RWPE2 (cell line): ENCODE data around the gene PGAP1.

Experiments used
- ATAC-seq: fragments of 200-7000 bp; cut with Tn5 transposase; 3 replicates; pipeline ENCODE4 v1.9.1; 2021; ENCODE audit warnings: low read depth
- DNase-seq: peaks from one replicate; pipeline ENCODE4 v3.0.0-alpha.2; 2020; ENCODE audit warnings: low spot score
- H3K27ac ChIP-seq: fragments of 450-650 bp; 2 replicates; pipeline ENCODE4 v1.5.1; 2017; ENCODE audit warnings: mild to moderate bottlenecking; ENCODE audit not compliant: poor library complexity, severe bottlenecking
- H3K27me3 ChIP-seq: fragments of 250-450 bp; sonication (Bioruptor Pico); 2 replicates; pipeline ENCODE4 v1.5.1; 2021; ENCODE audit warnings: mild to moderate bottlenecking, moderate library complexity; ENCODE audit not compliant: insufficient read depth, poor library complexity, severe bottlenecking
- H3K36me3 ChIP-seq: fragments of 250-450 bp; sonication (Bioruptor Pico); 2 replicates; pipeline ENCODE4 v1.5.1; 2020; ENCODE audit warnings: low read depth, mild to moderate bottlenecking, moderate library complexity
- H3K4me1 ChIP-seq: fragments of 250-450 bp; sonication (Bioruptor Pico); 2 replicates; pipeline ENCODE4 v1.5.1; 2021; ENCODE audit warnings: mild to moderate bottlenecking, moderate library complexity; ENCODE audit not compliant: insufficient read depth, poor library complexity, severe bottlenecking
- H3K4me3 ChIP-seq: fragments of 250-450 bp; sonication (Bioruptor Pico); 2 replicates; pipeline ENCODE4 v1.5.1; 2021; ENCODE audit warnings: mild to moderate bottlenecking, moderate library complexity; ENCODE audit not compliant: severe bottlenecking
- H3K9me3 ChIP-seq: fragments of 250-450 bp; sonication (Bioruptor Pico); 2 replicates; pipeline ENCODE4 v1.5.1; 2021; ENCODE audit warnings: mild to moderate bottlenecking, moderate library complexity; ENCODE audit not compliant: severe bottlenecking
- TF ChIP-seq, protein P1 (sequence below): fragments of 450-650 bp; IDR thresholded peaks from one replicate; pipeline ENCODE4 v1.5.1; 2017; ENCODE audit warnings: mild to moderate bottlenecking, moderate library complexity; ENCODE audit not compliant: poor library complexity, severe bottlenecking

Gene PGAP1

DNA sequence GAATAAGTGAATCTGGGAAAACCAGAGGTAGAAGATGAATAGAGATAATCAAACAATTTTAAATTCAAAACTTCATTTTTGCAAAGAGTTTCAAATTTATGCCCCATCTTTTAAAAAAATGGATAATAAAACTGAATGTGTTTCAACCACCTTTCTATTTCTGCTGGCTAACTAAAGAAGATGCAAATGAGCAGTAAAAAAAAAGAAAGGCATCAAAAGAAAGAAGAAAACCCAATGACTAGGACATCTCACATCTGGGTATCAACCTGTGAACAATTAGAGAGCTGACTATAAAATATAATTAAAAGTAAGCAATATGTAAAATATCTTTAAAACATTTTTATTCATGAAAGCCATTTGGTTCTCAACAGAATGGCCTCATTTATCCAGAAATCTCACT, 2.5 kb downstream of the PGAP1 start:
- Histone ChIP-seq H3K4me1 (peaks cover 26% of the 10 kb centered on the region), H3K27me3 (no peaks in the 10 kb centered on the region), H3K36me3 (peaks cover 16% of the 10 kb centered on the region), H3K9me3 (no peaks in the 10 kb centered on the region), H3K27ac (no peak overlapping the region), H3K4me3 (peak overlapping the region; percentile 56)
- ATAC-seq (no peak), DNase-seq (no peak)
- TF ChIP-seq, protein P1, sequence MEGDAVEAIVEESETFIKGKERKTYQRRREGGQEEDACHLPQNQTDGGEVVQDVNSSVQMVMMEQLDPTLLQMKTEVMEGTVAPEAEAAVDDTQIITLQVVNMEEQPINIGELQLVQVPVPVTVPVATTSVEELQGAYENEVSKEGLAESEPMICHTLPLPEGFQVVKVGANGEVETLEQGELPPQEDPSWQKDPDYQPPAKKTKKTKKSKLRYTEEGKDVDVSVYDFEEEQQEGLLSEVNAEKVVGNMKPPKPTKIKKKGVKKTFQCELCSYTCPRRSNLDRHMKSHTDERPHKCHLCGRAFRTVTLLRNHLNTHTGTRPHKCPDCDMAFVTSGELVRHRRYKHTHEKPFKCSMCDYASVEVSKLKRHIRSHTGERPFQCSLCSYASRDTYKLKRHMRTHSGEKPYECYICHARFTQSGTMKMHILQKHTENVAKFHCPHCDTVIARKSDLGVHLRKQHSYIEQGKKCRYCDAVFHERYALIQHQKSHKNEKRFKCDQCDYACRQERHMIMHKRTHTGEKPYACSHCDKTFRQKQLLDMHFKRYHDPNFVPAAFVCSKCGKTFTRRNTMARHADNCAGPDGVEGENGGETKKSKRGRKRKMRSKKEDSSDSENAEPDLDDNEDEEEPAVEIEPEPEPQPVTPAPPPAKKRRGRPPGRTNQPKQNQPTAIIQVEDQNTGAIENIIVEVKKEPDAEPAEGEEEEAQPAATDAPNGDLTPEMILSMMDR, result no peak

GRCh38 chr2:196918927-196919326, 7.6 kb downstream of the PGAP1 start:
- Histone ChIP-seq H3K4me3 (no peak overlapping the region), H3K36me3 (peaks cover 53% of the 10 kb centered on the region), H3K27me3 (no peaks in the 10 kb centered on the region), H3K4me1 (peaks cover 9% of the 10 kb centered on the region), H3K9me3 (no peaks in the 10 kb centered on the region), H3K27ac (no peak overlapping the region)
- TF ChIP-seq, protein P1, result no peak
- ATAC-seq (no peak), DNase-seq (no peak)

DNA sequence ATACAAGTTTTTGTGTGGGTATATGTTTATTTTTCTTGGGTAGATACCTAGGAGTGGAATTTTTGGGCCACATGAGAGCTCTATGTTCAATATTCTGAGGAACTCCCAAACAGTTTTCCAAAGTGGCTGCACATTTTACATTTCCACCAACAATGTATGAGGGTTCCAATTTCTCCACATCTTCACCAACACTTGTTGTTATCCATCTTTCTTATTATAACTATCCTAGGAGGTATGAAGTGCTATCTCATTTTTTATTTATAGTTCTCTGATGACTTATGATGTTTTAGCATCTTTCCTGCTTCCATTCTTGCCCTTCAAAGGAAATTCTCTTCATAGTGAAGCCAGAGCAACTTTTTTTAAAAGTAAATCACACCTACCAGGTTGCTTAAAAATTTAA, 8.7 kb downstream of the PGAP1 start:
- Histone ChIP-seq H3K4me3 (no peak overlapping the region), H3K9me3 (no peaks in the 10 kb centered on the region), H3K27me3 (no peaks in the 10 kb centered on the region), H3K4me1 (peaks cover 5% of the 10 kb centered on the region), H3K36me3 (peaks cover 63% of the 10 kb centered on the region), H3K27ac (no peak overlapping the region)
- TF ChIP-seq, protein P1, result no peak
- DNase-seq, result no peak
- no peak for ATAC-seq

DNA sequence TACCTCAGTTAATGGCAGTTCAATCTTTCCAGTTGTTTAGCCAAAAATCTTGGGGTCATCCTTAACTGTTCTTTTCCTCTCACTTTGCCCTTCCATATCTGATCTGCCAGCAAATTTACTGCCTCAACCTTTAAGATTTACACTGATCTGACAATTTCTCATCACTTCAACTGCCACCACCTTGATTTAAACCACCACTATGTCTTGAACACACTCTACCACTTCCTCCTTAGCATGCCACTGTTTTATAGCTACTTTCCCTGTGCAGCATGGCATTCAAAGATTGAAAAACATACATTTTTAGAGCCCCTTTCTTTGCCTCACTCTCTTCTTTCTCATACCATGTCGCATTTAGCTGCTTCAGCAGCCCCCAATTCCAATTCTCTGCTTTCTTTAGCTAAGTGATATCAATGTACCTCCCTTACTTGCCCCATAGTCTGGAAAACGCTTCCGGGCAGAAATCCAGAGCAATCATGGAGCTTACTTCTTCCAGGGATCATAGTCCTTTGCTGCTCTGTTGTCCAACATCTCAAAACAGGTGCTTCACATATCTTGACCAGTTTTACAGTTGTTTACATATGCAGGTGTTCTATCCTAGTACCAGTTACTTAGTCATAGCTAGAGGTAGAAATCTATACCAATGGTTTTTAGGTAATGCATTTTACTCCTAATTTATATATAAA, 10.9 kb downstream of the PGAP1 start:
- no peak overlapping the region for H3K27ac ChIP-seq
- H3K27me3 ChIP-seq, result no peaks in the 10 kb centered on the region
- DNase-seq (no peak), ATAC-seq (no peak)
- TF ChIP-seq, protein P1, result no peak
- no peak overlapping the region for H3K4me3 ChIP-seq
- H3K4me1 ChIP-seq, result no peaks in the 10 kb centered on the region
- peaks cover 69% of the 10 kb centered on the region for H3K36me3 ChIP-seq
- no peaks in the 10 kb centered on the region for H3K9me3 ChIP-seq

- Histone ChIP-seq H3K36me3 (peaks cover 66% of the 10 kb centered on the region), H3K9me3 (no peaks in the 10 kb centered on the region), H3K27ac (no peak overlapping the region), H3K27me3 (no peaks in the 10 kb centered on the region), H3K4me1 (no peaks in the 10 kb centered on the region), H3K4me3 (no peak overlapping the region)
- ATAC-seq, result no peak
- DNase-seq, result no peak
- TF ChIP-seq, protein P1, result no peak
Observed at GRCh38 chr2:196914867-196915460, 11.5 kb downstream of the PGAP1 start.
